Endothelial cell (in vitro differentiated cells): ENCODE data around the gene NOVA2. TPM values are rescaled to one million over a fixed set of nuclear protein-coding genes. Genes with fewer than 3 reads are reported as not detected.

Experiments used
- DNase-seq: peaks from one replicate; pipeline ENCODE4 v3.0.0; 2021; ENCODE audit warnings: low spot score
- H3K27ac Mint-ChIP-seq: one replicate; pipeline ENCODE4 v1.8.0; 2021; ENCODE audit warnings: mixed read lengths, inconsistent platforms; ENCODE audit not compliant: unreplicated experiment
- H3K27me3 Mint-ChIP-seq: one replicate; pipeline ENCODE4 v1.8.0; 2021; ENCODE audit warnings: mild to moderate bottlenecking, moderate library complexity, mixed read lengths, inconsistent platforms; ENCODE audit not compliant: unreplicated experiment
- H3K36me3 Mint-ChIP-seq: one replicate; pipeline ENCODE4 v1.8.0; 2021; ENCODE audit warnings: mild to moderate bottlenecking, low read depth, mixed read lengths, inconsistent platforms; ENCODE audit not compliant: unreplicated experiment
- H3K4me1 Mint-ChIP-seq: one replicate; pipeline ENCODE4 v1.8.0; 2021; ENCODE audit warnings: mild to moderate bottlenecking, mixed read lengths, inconsistent platforms; ENCODE audit not compliant: unreplicated experiment
- H3K4me3 Mint-ChIP-seq: one replicate; pipeline ENCODE4 v1.8.0; 2021; ENCODE audit warnings: mild to moderate bottlenecking, mixed read lengths, inconsistent platforms; ENCODE audit not compliant: unreplicated experiment
- H3K9me3 Mint-ChIP-seq: one replicate; pipeline ENCODE4 v1.8.0; 2021; ENCODE audit warnings: mixed read lengths, inconsistent platforms; ENCODE audit not compliant: unreplicated experiment
- total RNA-seq: library from RNA; stranded (reverse); fragmentation: NEBNext Ultra II Directional; extraction: Animal tissue kit (Norgen Biotek cat#: 25700); gene quantifications from one replicate; pipeline ENCODE4 v1.2.1, GENCODE V29; 2021; ENCODE audit not compliant: unreplicated experiment
- TF ChIP-seq, protein P1 (sequence below): fragments of 200-600 bp; sonication (generic); IDR thresholded peaks from one replicate; pipeline ENCODE4 v1.5.0; 2021; ENCODE audit warnings: antibody characterized with exemption; ENCODE audit not compliant: unreplicated experiment

NOVA2 gene
- total RNA-seq, 1 donor from 2014 or later: 86.0 TPM

DNA sequence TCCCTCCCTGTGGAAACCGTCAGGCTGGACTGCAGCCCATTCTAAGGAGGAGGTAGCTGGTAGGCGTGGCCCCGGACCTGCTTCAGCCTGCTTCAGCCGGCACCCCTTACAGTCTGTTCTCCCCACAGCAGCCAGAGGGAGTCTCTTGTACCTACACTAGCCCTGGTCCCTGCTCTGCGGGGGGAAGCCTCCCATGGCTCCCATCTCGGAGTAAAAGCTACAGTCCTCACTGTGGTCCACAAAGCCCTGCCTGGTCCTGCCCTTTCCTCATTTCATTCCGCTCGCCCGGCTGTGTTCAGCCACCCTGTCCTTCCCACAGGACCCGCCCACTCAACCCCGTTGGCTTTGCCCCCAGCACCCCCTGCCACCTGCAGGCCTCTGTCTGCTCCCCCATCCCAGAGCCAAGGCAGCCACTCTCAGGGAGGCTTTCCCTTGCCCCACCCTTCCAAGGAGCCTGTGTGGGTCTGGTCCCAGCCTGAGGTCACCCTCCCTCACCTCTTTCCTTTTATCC lies 47.9 kb upstream of the NOVA2 start:
- no peak overlapping the region for H3K4me3 Mint-ChIP-seq
- DNase-seq: no peak
- H3K27me3 Mint-ChIP-seq: peaks cover 8% of the 10 kb centered on the region
- H3K9me3 Mint-ChIP-seq: no peaks in the 10 kb centered on the region
- H3K4me1 Mint-ChIP-seq: no peaks in the 10 kb centered on the region
- H3K27ac Mint-ChIP-seq: no peak overlapping the region
- peaks cover 3% of the 10 kb centered on the region for H3K36me3 Mint-ChIP-seq
- TF ChIP-seq, protein P1, sequence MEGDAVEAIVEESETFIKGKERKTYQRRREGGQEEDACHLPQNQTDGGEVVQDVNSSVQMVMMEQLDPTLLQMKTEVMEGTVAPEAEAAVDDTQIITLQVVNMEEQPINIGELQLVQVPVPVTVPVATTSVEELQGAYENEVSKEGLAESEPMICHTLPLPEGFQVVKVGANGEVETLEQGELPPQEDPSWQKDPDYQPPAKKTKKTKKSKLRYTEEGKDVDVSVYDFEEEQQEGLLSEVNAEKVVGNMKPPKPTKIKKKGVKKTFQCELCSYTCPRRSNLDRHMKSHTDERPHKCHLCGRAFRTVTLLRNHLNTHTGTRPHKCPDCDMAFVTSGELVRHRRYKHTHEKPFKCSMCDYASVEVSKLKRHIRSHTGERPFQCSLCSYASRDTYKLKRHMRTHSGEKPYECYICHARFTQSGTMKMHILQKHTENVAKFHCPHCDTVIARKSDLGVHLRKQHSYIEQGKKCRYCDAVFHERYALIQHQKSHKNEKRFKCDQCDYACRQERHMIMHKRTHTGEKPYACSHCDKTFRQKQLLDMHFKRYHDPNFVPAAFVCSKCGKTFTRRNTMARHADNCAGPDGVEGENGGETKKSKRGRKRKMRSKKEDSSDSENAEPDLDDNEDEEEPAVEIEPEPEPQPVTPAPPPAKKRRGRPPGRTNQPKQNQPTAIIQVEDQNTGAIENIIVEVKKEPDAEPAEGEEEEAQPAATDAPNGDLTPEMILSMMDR: no peak

DNA sequence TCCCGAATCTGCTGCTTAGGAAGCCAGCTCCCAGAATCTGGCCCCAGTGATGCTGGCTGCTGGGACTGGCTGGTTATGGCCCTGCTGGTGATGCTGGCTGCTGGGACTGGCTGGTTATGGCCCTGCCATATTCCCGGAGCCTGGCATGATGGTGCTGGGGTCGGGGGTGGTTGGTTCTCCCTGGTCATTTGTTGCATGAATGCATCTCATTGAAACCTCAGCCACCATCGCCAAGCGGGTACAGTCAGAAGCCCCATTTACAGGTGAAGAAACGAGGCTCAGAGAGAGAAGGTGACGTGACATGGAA lies 47.1 kb upstream of the NOVA2 start:
- TF ChIP-seq, protein P1: no peak

GRCh38 chr19:46019270-46019669 lies 45.6 kb upstream of the NOVA2 start:
- no peaks in the 10 kb centered on the region for H3K9me3 Mint-ChIP-seq
- H3K27me3 Mint-ChIP-seq: peaks cover 20% of the 10 kb centered on the region
- TF ChIP-seq, protein P1: no peak
- H3K4me1 Mint-ChIP-seq: peaks cover 11% of the 10 kb centered on the region
- H3K4me3 Mint-ChIP-seq: no peak overlapping the region
- DNase-seq: no peak
- H3K36me3 Mint-ChIP-seq: peaks cover 3% of the 10 kb centered on the region
- no peak overlapping the region for H3K27ac Mint-ChIP-seq

More for the DNA sequence above, 47.1 kb upstream of the NOVA2 start:
- H3K4me3 Mint-ChIP-seq: no peak overlapping the region
- no peak overlapping the region for H3K27ac Mint-ChIP-seq
- peaks cover 3% of the 10 kb centered on the region for H3K4me1 Mint-ChIP-seq
- H3K36me3 Mint-ChIP-seq: no peaks in the 10 kb centered on the region
- no peaks in the 10 kb centered on the region for H3K9me3 Mint-ChIP-seq
- DNase-seq: no peak
- H3K27me3 Mint-ChIP-seq: peaks cover 12% of the 10 kb centered on the region

GRCh38 chr19:46018729-46019251 lies 45.1 kb upstream of the NOVA2 start:
- peaks cover 20% of the 10 kb centered on the region for H3K27me3 Mint-ChIP-seq
- TF ChIP-seq, protein P1: no peak
- peaks cover 3% of the 10 kb centered on the region for H3K36me3 Mint-ChIP-seq
- H3K9me3 Mint-ChIP-seq: no peaks in the 10 kb centered on the region
- peaks cover 11% of the 10 kb centered on the region for H3K4me1 Mint-ChIP-seq
- H3K4me3 Mint-ChIP-seq: no peak overlapping the region
- no peak for DNase-seq
- H3K27ac Mint-ChIP-seq: no peak overlapping the region

- Mint-ChIP-seq H3K27me3 (peaks cover 20% of the 10 kb centered on the region), H3K36me3 (peaks cover 3% of the 10 kb centered on the region), H3K9me3 (no peaks in the 10 kb centered on the region), H3K27ac (no peak overlapping the region), H3K4me1 (peaks cover 11% of the 10 kb centered on the region), H3K4me3 (no peak overlapping the region)
- no peak for DNase-seq
- TF ChIP-seq, protein P1: no peak
Measured at GRCh38 chr19:46017874-46018675, 44.4 kb upstream of the NOVA2 start.
